ENCODE measurements around the gene UGT1A5. TPM values are rescaled to one million over a fixed set of nuclear protein-coding genes. Genes with fewer than 3 reads are reported as not detected.

Gene UGT1A5
- polyA plus RNA-seq, 1 donor from 2014 or later: not detected

DNA sequence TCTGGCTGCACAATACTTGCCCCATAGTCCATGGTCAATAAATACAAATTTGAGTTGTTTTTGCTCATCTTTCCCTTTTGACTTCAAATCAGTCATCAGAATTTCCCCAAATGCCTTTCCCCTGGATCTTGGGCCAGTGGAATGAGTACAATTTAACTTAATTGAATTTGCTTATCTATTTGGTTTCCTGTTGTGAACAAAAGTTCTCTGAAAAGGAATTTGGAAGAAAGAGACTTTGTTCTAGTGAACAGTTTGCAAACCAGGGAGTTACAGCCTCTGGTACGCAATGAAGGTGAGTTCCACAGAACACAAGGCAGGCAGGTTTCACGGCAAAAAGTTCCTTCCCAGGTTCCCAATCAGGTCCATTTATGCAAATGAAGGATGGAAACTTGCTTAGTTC lies 46.1 kb downstream of the UGT1A5 start:
- Histone ChIP-seq H3K27me3 (ENCODE audit: insufficient read depth, low read depth, low read length) (no peaks in the 10 kb centered on the region), H3K4me3 (ENCODE audit: low read length) (no peak overlapping the region), H3K9ac (ENCODE audit: low read length) (no peak overlapping the region), H3K9me2 (ENCODE audit: insufficient read depth, low read length) (no peaks in the 10 kb centered on the region), H3K9me3 (ENCODE audit: low read length) (no peaks in the 10 kb centered on the region), H4K20me1 (ENCODE audit: insufficient read depth) (no peaks in the 10 kb centered on the region), H3K36me3 (ENCODE audit: insufficient read depth, low read length) (no peaks in the 10 kb centered on the region), H3K79me2 (replicated peaks; ENCODE audit: insufficient read depth, low read length) (no peaks in the 10 kb centered on the region), H2AFZ (ENCODE audit: low read depth, low read length) (no peak overlapping the region), H3F3A (ENCODE audit: insufficient read depth, low read length, poor library complexity, severe bottlenecking) (no peaks in the 10 kb centered on the region), H3K27ac (ENCODE audit: low read length) (no peak overlapping the region), H3K4me2 (ENCODE audit: low read length) (no peak overlapping the region)
- no peak for TF ChIP-seq EP300 (conservative IDR thresholded peaks at IDR 0.05; ENCODE audit: poor library complexity, severe bottlenecking)
- TF ChIP-seq SMC3 (conservative IDR thresholded peaks at IDR 0.05; ENCODE audit: poor library complexity): no peak
- no peak for TF ChIP-seq EZH2 (IDR thresholded peaks at IDR 0.05; ENCODE audit: borderline replicate concordance, insufficient read depth, low read length, poor library complexity, severe bottlenecking)
- TF ChIP-seq POLR2AphosphoS5 (IDR thresholded peaks at IDR 0.05): no peak
- no peak for TF ChIP-seq TAF1 (IDR thresholded peaks at IDR 0.05; ENCODE audit: low read depth)
- TF ChIP-seq, protein P1, sequence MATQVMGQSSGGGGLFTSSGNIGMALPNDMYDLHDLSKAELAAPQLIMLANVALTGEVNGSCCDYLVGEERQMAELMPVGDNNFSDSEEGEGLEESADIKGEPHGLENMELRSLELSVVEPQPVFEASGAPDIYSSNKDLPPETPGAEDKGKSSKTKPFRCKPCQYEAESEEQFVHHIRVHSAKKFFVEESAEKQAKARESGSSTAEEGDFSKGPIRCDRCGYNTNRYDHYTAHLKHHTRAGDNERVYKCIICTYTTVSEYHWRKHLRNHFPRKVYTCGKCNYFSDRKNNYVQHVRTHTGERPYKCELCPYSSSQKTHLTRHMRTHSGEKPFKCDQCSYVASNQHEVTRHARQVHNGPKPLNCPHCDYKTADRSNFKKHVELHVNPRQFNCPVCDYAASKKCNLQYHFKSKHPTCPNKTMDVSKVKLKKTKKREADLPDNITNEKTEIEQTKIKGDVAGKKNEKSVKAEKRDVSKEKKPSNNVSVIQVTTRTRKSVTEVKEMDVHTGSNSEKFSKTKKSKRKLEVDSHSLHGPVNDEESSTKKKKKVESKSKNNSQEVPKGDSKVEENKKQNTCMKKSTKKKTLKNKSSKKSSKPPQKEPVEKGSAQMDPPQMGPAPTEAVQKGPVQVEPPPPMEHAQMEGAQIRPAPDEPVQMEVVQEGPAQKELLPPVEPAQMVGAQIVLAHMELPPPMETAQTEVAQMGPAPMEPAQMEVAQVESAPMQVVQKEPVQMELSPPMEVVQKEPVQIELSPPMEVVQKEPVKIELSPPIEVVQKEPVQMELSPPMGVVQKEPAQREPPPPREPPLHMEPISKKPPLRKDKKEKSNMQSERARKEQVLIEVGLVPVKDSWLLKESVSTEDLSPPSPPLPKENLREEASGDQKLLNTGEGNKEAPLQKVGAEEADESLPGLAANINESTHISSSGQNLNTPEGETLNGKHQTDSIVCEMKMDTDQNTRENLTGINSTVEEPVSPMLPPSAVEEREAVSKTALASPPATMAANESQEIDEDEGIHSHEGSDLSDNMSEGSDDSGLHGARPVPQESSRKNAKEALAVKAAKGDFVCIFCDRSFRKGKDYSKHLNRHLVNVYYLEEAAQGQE (IDR thresholded peaks at IDR 0.05; ENCODE audit: borderline replicate concordance): no peak
- TF ChIP-seq MXI1 (conservative IDR thresholded peaks at IDR 0.05; ENCODE audit: poor library complexity, severe bottlenecking): no peak
- TF ChIP-seq, protein P2, sequence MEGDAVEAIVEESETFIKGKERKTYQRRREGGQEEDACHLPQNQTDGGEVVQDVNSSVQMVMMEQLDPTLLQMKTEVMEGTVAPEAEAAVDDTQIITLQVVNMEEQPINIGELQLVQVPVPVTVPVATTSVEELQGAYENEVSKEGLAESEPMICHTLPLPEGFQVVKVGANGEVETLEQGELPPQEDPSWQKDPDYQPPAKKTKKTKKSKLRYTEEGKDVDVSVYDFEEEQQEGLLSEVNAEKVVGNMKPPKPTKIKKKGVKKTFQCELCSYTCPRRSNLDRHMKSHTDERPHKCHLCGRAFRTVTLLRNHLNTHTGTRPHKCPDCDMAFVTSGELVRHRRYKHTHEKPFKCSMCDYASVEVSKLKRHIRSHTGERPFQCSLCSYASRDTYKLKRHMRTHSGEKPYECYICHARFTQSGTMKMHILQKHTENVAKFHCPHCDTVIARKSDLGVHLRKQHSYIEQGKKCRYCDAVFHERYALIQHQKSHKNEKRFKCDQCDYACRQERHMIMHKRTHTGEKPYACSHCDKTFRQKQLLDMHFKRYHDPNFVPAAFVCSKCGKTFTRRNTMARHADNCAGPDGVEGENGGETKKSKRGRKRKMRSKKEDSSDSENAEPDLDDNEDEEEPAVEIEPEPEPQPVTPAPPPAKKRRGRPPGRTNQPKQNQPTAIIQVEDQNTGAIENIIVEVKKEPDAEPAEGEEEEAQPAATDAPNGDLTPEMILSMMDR (IDR thresholded peaks at IDR 0.05; ENCODE audit: poor library complexity, severe bottlenecking): no peak
- no peak for TF ChIP-seq RAD21 (conservative IDR thresholded peaks at IDR 0.05)

DNA sequence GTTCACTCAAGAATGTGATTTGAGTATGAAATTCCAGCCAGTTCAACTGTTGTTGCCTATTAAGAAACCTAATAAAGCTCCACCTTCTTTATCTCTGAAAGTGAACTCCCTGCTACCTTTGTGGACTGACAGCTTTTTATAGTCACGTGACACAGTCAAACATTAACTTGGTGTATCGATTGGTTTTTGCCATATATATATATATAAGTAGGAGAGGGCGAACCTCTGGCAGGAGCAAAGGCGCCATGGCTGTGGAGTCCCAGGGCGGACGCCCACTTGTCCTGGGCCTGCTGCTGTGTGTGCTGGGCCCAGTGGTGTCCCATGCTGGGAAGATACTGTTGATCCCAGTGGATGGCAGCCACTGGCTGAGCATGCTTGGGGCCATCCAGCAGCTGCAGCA lies 47.3 kb downstream of the UGT1A5 start, which contains the start of gene UGT1A1:
Gene UGT1A1 (plus strand): TSS at position 228 of the 400 bp plus-strand sequence. CDS start 18 bp downstream, at position 246.
- Histone ChIP-seq H3K9ac (ENCODE audit: low read length) (no peak within 1 kb of the TSS), H3K9me2 (ENCODE audit: insufficient read depth, low read length) (no peaks in the 10 kb centered on the region), H3K79me2 (replicated peaks; ENCODE audit: insufficient read depth, low read length) (no peaks in the 10 kb centered on the region), H4K20me1 (ENCODE audit: insufficient read depth) (no peaks in the 10 kb centered on the region), H3F3A (ENCODE audit: insufficient read depth, low read length, poor library complexity, severe bottlenecking) (no peaks in the 10 kb centered on the region), H3K9me3 (ENCODE audit: low read length) (no peaks in the 10 kb centered on the region), H3K4me3 (ENCODE audit: low read length) (no peak within 1 kb of the TSS), H3K36me3 (ENCODE audit: insufficient read depth, low read length) (no peaks in the 10 kb centered on the region), H2AFZ (ENCODE audit: low read depth, low read length) (no peak within 1 kb of the TSS), H3K4me2 (ENCODE audit: low read length) (no peak within 1 kb of the TSS), H3K27ac (ENCODE audit: low read length) (no peak within 1 kb of the TSS), H3K27me3 (ENCODE audit: insufficient read depth, low read depth, low read length) (no peaks in the 10 kb centered on the region)
- no peak for TF ChIP-seq SMC3 (conservative IDR thresholded peaks at IDR 0.05; ENCODE audit: poor library complexity)

All from neural cell (in vitro differentiated cells).